Measurements from ENCODE around the gene GALNT15. TPM values are rescaled to one million over a fixed set of nuclear protein-coding genes. Genes with fewer than 3 reads are reported as not detected.

GALNT15 gene
- total and polyA plus RNA-seq, 2 experiments from 2014 or later: 9.9 to 11.7 TPM

GRCh38 chr3:16186565-16186964 lies 12.1 kb downstream of the GALNT15 start:
- H4K20me1 ChIP-seq (ENCODE audit: insufficient read depth): no peaks in the 10 kb centered on the region
- H3K27me3 ChIP-seq (replicated peaks; ENCODE audit: insufficient read depth): no peaks in the 10 kb centered on the region
- H3K36me3 ChIP-seq (ENCODE audit: low read depth): no peaks in the 10 kb centered on the region
- TF ChIP-seq EZH2phosphoT487 (IDR thresholded peaks at IDR 0.05; ENCODE audit: insufficient read depth, low read depth) (no peak), EZH2 (IDR thresholded peaks at IDR 0.05; ENCODE audit: insufficient read depth, poor library complexity, severe bottlenecking) (no peak)
- DNase-seq: no peak
- no peaks in the 10 kb centered on the region for H3K9me2 ChIP-seq (ENCODE audit: insufficient read depth)
- H3K4me3 ChIP-seq: no peak overlapping the region
- no peak overlapping the region for H3K27ac ChIP-seq
- in situ Hi-C loops (cut with MboI): no loop called here
- H3K4me1 ChIP-seq (ENCODE audit: insufficient read depth): peaks cover 21% of the 10 kb centered on the region
- WGBS, 2 experiments (ENCODE audit: low coverage in 1 of 2, low lambda C conversion rate in 2 of 2, missing lambda C conversion rate in 2 of 2): 88 to 92% methylated on average over 3 of the region's 3 CpGs
- no peak overlapping the region for H3K4me2 ChIP-seq (ENCODE audit: unreplicated experiment)
- H2AFZ ChIP-seq: no peak overlapping the region
- H3F3A ChIP-seq (ENCODE audit: insufficient read depth): peaks cover 25% of the 10 kb centered on the region
- no peak overlapping the region for H3K9ac ChIP-seq
- no peaks in the 10 kb centered on the region for H3K9me3 ChIP-seq (ENCODE audit: low read depth)
- no peaks in the 10 kb centered on the region for H3K79me2 ChIP-seq (ENCODE audit: insufficient read depth)

GRCh38 chr3:16187213-16187790 lies 12.8 kb downstream of the GALNT15 start:
- no peak overlapping the region for H2AFZ ChIP-seq
- in situ Hi-C loops (cut with MboI): no loop called here
- H3K4me3 ChIP-seq: no peak overlapping the region
- H3K27ac ChIP-seq: no peak overlapping the region
- no peaks in the 10 kb centered on the region for H3K9me3 ChIP-seq (ENCODE audit: low read depth)
- H3K36me3 ChIP-seq (ENCODE audit: low read depth): no peaks in the 10 kb centered on the region
- WGBS, 2 experiments (ENCODE audit: low coverage in 1 of 2, low lambda C conversion rate in 2 of 2, missing lambda C conversion rate in 2 of 2): 94 to 97% methylated on average over 5 of the region's 5 CpGs
- no peaks in the 10 kb centered on the region for H3K27me3 ChIP-seq (replicated peaks; ENCODE audit: insufficient read depth)
- no peaks in the 10 kb centered on the region for H4K20me1 ChIP-seq (ENCODE audit: insufficient read depth)
- no peak for TF ChIP-seq EZH2 (IDR thresholded peaks at IDR 0.05; ENCODE audit: insufficient read depth, poor library complexity, severe bottlenecking)
- no peak for TF ChIP-seq EZH2phosphoT487 (IDR thresholded peaks at IDR 0.05; ENCODE audit: insufficient read depth, low read depth)
- no peak overlapping the region for H3K9ac ChIP-seq
- peaks cover 20% of the 10 kb centered on the region for H3F3A ChIP-seq (ENCODE audit: insufficient read depth)
- no peak overlapping the region for H3K4me2 ChIP-seq (ENCODE audit: unreplicated experiment)
- DNase-seq: no peak
- H3K4me1 ChIP-seq (ENCODE audit: insufficient read depth): peaks cover 14% of the 10 kb centered on the region
- no peaks in the 10 kb centered on the region for H3K9me2 ChIP-seq (ENCODE audit: insufficient read depth)
- H3K79me2 ChIP-seq (ENCODE audit: insufficient read depth): no peaks in the 10 kb centered on the region

- TF ChIP-seq EZH2phosphoT487 (IDR thresholded peaks at IDR 0.05; ENCODE audit: insufficient read depth, low read depth) (no peak), EZH2 (IDR thresholded peaks at IDR 0.05; ENCODE audit: insufficient read depth, poor library complexity, severe bottlenecking) (no peak)
- no peak overlapping the region for H3K4me2 ChIP-seq (ENCODE audit: unreplicated experiment)
- no peaks in the 10 kb centered on the region for H3K9me3 ChIP-seq (ENCODE audit: low read depth)
- H3K4me1 ChIP-seq (ENCODE audit: insufficient read depth): peaks cover 13% of the 10 kb centered on the region
- no peak overlapping the region for H3K27ac ChIP-seq
- H3F3A ChIP-seq (ENCODE audit: insufficient read depth): peaks cover 14% of the 10 kb centered on the region
- no peak overlapping the region for H3K4me3 ChIP-seq
- H2AFZ ChIP-seq: no peak overlapping the region
- no peaks in the 10 kb centered on the region for H3K9me2 ChIP-seq (ENCODE audit: insufficient read depth)
- no peaks in the 10 kb centered on the region for H4K20me1 ChIP-seq (ENCODE audit: insufficient read depth)
- no peaks in the 10 kb centered on the region for H3K36me3 ChIP-seq (ENCODE audit: low read depth)
- DNase-seq: no peak
- H3K9ac ChIP-seq: no peak overlapping the region
- H3K79me2 ChIP-seq (ENCODE audit: insufficient read depth): no peaks in the 10 kb centered on the region
- 94 to 98% methylated on average over 5 to 6 of the region's 6 CpGs for WGBS, 2 experiments (ENCODE audit: low coverage in 1 of 2, low lambda C conversion rate in 2 of 2, missing lambda C conversion rate in 2 of 2)
- in situ Hi-C loops (cut with MboI): no loop called here
- no peaks in the 10 kb centered on the region for H3K27me3 ChIP-seq (replicated peaks; ENCODE audit: insufficient read depth)
Observed at GRCh38 chr3:16188071-16188470, 13.6 kb downstream of the GALNT15 start.

- TF ChIP-seq EZH2 (IDR thresholded peaks at IDR 0.05; ENCODE audit: insufficient read depth, poor library complexity, severe bottlenecking): no peak
- no peaks in the 10 kb centered on the region for H3K9me2 ChIP-seq (ENCODE audit: insufficient read depth)
- H3K9ac ChIP-seq: no peak overlapping the region
Observed at GRCh38 chr3:16189201-16189600, 14.7 kb downstream of the GALNT15 start.

GRCh38 chr3:16190704-16191103 lies 16.2 kb downstream of the GALNT15 start:
- H4K20me1 ChIP-seq (ENCODE audit: insufficient read depth): no peaks in the 10 kb centered on the region
- no peaks in the 10 kb centered on the region for H3K27me3 ChIP-seq (replicated peaks; ENCODE audit: insufficient read depth)
- no peaks in the 10 kb centered on the region for H3K9me3 ChIP-seq (ENCODE audit: low read depth)
- H3K4me1 ChIP-seq (ENCODE audit: insufficient read depth): no peaks in the 10 kb centered on the region
- 94 to 96% methylated on average over 6 of the region's 6 CpGs for WGBS, 2 experiments (ENCODE audit: low coverage in 1 of 2, low lambda C conversion rate in 2 of 2, missing lambda C conversion rate in 2 of 2)
- no peak overlapping the region for H3K4me2 ChIP-seq (ENCODE audit: unreplicated experiment)
- no peak overlapping the region for H3K27ac ChIP-seq
- H3F3A ChIP-seq (ENCODE audit: insufficient read depth): no peaks in the 10 kb centered on the region
- H2AFZ ChIP-seq: no peak overlapping the region
- in situ Hi-C loops (cut with MboI): no loop called here
- H3K4me3 ChIP-seq: no peak overlapping the region
- no peak for DNase-seq
- H3K36me3 ChIP-seq (ENCODE audit: low read depth): no peaks in the 10 kb centered on the region
- H3K9ac ChIP-seq: no peak overlapping the region
- no peaks in the 10 kb centered on the region for H3K9me2 ChIP-seq (ENCODE audit: insufficient read depth)
- no peaks in the 10 kb centered on the region for H3K79me2 ChIP-seq (ENCODE audit: insufficient read depth)
- TF ChIP-seq EZH2 (IDR thresholded peaks at IDR 0.05; ENCODE audit: insufficient read depth, poor library complexity, severe bottlenecking) (no peak), EZH2phosphoT487 (IDR thresholded peaks at IDR 0.05; ENCODE audit: insufficient read depth, low read depth) (no peak)

More at GRCh38 chr3:16189201-16189600, 14.7 kb downstream of the GALNT15 start:
- Histone ChIP-seq H3K36me3 (ENCODE audit: low read depth) (no peaks in the 10 kb centered on the region), H2AFZ (no peak overlapping the region), H3K4me2 (ENCODE audit: unreplicated experiment) (no peak overlapping the region), H3K9me3 (ENCODE audit: low read depth) (no peaks in the 10 kb centered on the region), H3F3A (ENCODE audit: insufficient read depth) (peaks cover 5% of the 10 kb centered on the region), H3K27ac (no peak overlapping the region), H3K4me3 (no peak overlapping the region), H3K27me3 (replicated peaks; ENCODE audit: insufficient read depth) (no peaks in the 10 kb centered on the region), H3K79me2 (ENCODE audit: insufficient read depth) (no peaks in the 10 kb centered on the region), H4K20me1 (ENCODE audit: insufficient read depth) (no peaks in the 10 kb centered on the region), H3K4me1 (ENCODE audit: insufficient read depth) (peaks cover 3% of the 10 kb centered on the region)
- no peak for DNase-seq
- in situ Hi-C loops (cut with MboI): no loop called here
